OCI-LY3 (cell line): Measurements from ENCODE around the gene ZNF181.
A peak's percentile ranks its signal among the peaks of the same experiment; 100 is the strongest.
"Not testable (repeated sequence)": the region's sequence is repeated elsewhere in the genome, so short reads cannot be mapped to it uniquely, and the experiment has no call there.

Experiments used
- H2AFZ ChIP-seq: fragments of 200-600, 300-600 bp; shearing (Covaris generic); 2 replicates; pipeline ENCODE4 v1.6.0; 2014; ENCODE audit warnings: antibody characterized with exemption, low read depth, low read length
- H3K27ac ChIP-seq: fragments of 200-600, 300-600 bp; sonication (generic); 2 replicates; pipeline ENCODE4 v1.5.1; 2014; ENCODE audit warnings: mild to moderate bottlenecking, low read length, moderate library complexity, mixed read lengths
- H3K27me3 ChIP-seq: fragments of 200-600, 300-600 bp; sonication (generic); 2 replicates; pipeline ENCODE4 v1.6.1; 2014; ENCODE audit warnings: low read depth, low read length, mixed read lengths
- H3K36me3 ChIP-seq: fragments of 200-600, 300-600 bp; sonication (generic); replicated peaks from 2 replicates; pipeline ENCODE3; 2014; ENCODE audit warnings: low read depth, low read length, mixed read lengths
- H3K4me1 ChIP-seq: fragments of 300-600, 200-600 bp; sonication (generic); 2 replicates; pipeline ENCODE4 v1.6.1; 2014; ENCODE audit warnings: low read length, mixed read lengths
- H3K4me2 ChIP-seq: fragments of 200-600, 300-600 bp; sonication (generic); 2 replicates; pipeline ENCODE4 v1.6.1; 2014; ENCODE audit warnings: low read length, mixed read lengths
- H3K4me3 ChIP-seq: fragments of 300-600, 200-600 bp; sonication (generic); 2 replicates; pipeline ENCODE4 v1.5.1; 2014; ENCODE audit warnings: antibody characterized with exemption, mild to moderate bottlenecking, low read length, moderate library complexity
- H3K79me2 ChIP-seq: fragments of 300-600, 200-600 bp; shearing (Covaris generic); 2 replicates; pipeline ENCODE4 v1.6.1; 2014; ENCODE audit warnings: mild to moderate bottlenecking, low read length, mixed read lengths
- H3K9ac ChIP-seq: fragments of 300-600, 200-600 bp; shearing (Covaris generic); 2 replicates; pipeline ENCODE4 v1.6.0; 2014; ENCODE audit warnings: mild to moderate bottlenecking, low read length, moderate library complexity
- H3K9me3 ChIP-seq: fragments of 200-600, 300-600 bp; shearing (Covaris generic); 2 replicates; pipeline ENCODE4 v1.6.1; 2014; ENCODE audit warnings: low read length, mixed read lengths; ENCODE audit not compliant: insufficient read depth
- H4K20me1 ChIP-seq: fragments of 200-600, 300-600 bp; sonication (generic); 2 replicates; pipeline ENCODE4 v1.6.1; 2016; ENCODE audit warnings: low read length, mixed read lengths; ENCODE audit not compliant: insufficient read depth
- EZH2phosphoT487 ChIP-seq: fragments of 200-600 bp; shearing (Covaris generic); IDR thresholded peaks from 2 replicates; pipeline ENCODE4 v1.6.1; 2018; ENCODE audit warnings: antibody characterized with exemption, mixed run types, low read depth
- TF ChIP-seq, protein P1 (sequence below): fragments of 200-600, 300-600 bp; sonication (generic); IDR thresholded peaks from 2 replicates; pipeline ENCODE4 v1.5.1; 2014; ENCODE audit warnings: antibody characterized with exemption, low read length, low read depth

Gene ZNF181

DNA sequence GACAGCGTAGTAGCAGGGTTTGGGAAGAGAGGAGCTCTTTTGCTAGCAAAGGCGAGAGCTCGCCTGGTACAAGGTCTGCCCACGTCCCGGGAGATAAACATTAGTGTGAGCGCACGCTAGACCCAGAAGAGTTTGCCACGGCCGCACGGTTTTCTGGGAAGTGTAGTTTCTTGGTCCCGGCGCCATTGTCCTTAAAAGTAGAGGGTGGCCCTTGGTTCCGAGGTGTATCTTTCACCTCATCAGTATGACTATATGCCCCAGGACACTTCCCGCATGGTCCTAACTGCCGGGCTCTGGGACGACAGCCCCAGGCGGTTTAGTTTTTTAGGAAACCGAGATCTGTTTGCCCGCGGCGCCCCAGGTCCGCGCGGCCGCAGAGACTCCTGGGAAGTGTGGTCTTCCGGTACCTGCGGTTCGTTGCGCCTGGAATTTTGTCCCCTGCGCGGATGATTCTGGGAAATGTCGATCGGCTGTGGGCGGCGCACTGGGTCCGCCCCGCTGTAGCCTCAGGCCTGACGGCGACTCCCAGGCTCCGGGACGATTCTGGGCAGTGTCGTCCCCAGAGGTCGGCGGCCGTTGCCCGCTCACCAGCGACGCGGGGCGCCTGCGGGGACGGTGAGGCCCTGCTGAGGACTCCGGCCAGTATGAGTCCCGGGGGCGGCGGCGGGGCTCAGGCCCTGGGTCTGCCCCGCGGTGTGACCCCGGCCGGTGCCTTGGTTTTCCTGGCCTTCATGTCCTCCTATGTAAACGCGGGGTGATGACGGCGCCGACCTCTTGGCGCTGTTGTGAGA lies at the start of gene ZNF181:
ZNF181 (plus strand) TSS at position 498 of the 791 bp plus-strand sequence. CDS start 795 bp downstream, outside the sequence.
- Histone ChIP-seq H3K36me3 (peaks cover 10% of the 10 kb centered on the region), H3K9ac (peak within 1 kb of the TSS; percentile 69), H3K4me1 (0 out of 2 replicates have a peak, but pooled peaks cover 3% of the 10 kb centered on the region), H3K27me3 (no peaks in the 10 kb centered on the region), H3K4me3 (peak within 1 kb of the TSS; percentile 90), H4K20me1 (no peaks in the 10 kb centered on the region), H3K27ac (peak within 1 kb of the TSS; percentile 51), H3K9me3 (no peaks in the 10 kb centered on the region), H3K4me2 (peak within 1 kb of the TSS; percentile 81), H3K79me2 (no peaks in the 10 kb centered on the region), H2AFZ (peak within 1 kb of the TSS; percentile 98)
- TF ChIP-seq, protein P1, sequence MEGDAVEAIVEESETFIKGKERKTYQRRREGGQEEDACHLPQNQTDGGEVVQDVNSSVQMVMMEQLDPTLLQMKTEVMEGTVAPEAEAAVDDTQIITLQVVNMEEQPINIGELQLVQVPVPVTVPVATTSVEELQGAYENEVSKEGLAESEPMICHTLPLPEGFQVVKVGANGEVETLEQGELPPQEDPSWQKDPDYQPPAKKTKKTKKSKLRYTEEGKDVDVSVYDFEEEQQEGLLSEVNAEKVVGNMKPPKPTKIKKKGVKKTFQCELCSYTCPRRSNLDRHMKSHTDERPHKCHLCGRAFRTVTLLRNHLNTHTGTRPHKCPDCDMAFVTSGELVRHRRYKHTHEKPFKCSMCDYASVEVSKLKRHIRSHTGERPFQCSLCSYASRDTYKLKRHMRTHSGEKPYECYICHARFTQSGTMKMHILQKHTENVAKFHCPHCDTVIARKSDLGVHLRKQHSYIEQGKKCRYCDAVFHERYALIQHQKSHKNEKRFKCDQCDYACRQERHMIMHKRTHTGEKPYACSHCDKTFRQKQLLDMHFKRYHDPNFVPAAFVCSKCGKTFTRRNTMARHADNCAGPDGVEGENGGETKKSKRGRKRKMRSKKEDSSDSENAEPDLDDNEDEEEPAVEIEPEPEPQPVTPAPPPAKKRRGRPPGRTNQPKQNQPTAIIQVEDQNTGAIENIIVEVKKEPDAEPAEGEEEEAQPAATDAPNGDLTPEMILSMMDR: no peak
- no peak for TF ChIP-seq EZH2phosphoT487

DNA sequence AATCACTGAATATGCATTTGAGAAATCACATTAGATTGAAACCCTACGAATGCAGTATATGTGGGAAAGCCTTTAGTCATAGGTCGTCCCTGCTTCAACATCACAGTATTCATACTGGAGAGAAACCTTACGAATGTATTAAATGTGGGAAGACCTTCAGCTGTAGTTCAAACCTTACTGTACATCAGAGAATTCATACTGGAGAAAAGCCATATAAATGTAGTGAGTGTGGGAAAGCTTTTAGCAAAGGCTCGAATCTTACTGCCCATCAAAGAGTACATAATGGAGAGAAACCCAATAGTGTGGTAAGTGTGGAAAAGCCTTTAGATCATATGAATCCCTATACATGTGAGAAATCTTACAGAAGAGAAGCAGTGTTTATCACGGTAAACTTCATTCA lies 48.8 kb upstream of the ZNF181 start:
- H3K4me2 ChIP-seq, H4K20me1 ChIP-seq, H3K27me3 ChIP-seq, H3K9me3 ChIP-seq, H3K36me3 ChIP-seq, H2AFZ ChIP-seq, H3K4me3 ChIP-seq, H3K27ac ChIP-seq, H3K4me1 ChIP-seq, H3K9ac ChIP-seq, H3K79me2 ChIP-seq: not testable (repeated sequence)

GRCh38 chr19:34686455-34686854 lies 47.6 kb upstream of the ZNF181 start:
- 0 out of 2 replicates have a peak, but pooled peaks cover 4% of the 10 kb centered on the region for H3K27me3 ChIP-seq
- no peak overlapping the region for H3K9ac ChIP-seq
- H3K36me3 ChIP-seq: peaks cover 5% of the 10 kb centered on the region
- no peak overlapping the region for H3K27ac ChIP-seq
- TF ChIP-seq, protein P1: no peak
- H3K9me3 ChIP-seq: peaks cover 9% of the 10 kb centered on the region; the same call in 1 of the 2 replicates
- no peaks in the 10 kb centered on the region for H3K79me2 ChIP-seq
- no peak overlapping the region for H3K4me2 ChIP-seq
- H3K4me1 ChIP-seq: no peaks in the 10 kb centered on the region
- no peak overlapping the region for H3K4me3 ChIP-seq
- H4K20me1 ChIP-seq: no peaks in the 10 kb centered on the region
- H2AFZ ChIP-seq: no peak overlapping the region

GRCh38 chr19:34687348-34687747 lies 46.7 kb upstream of the ZNF181 start:
- no peak overlapping the region for H3K9ac ChIP-seq
- no peak overlapping the region for H2AFZ ChIP-seq
- H3K4me3 ChIP-seq: no peak overlapping the region
- no peaks in the 10 kb centered on the region for H3K4me1 ChIP-seq
- H3K9me3 ChIP-seq: peaks cover 9% of the 10 kb centered on the region; the same call in 1 of the 2 replicates
- H3K4me2 ChIP-seq: no peak overlapping the region
- H3K79me2 ChIP-seq: no peaks in the 10 kb centered on the region
- TF ChIP-seq, protein P1: no peak
- TF ChIP-seq EZH2phosphoT487: no peak
- H4K20me1 ChIP-seq: no peaks in the 10 kb centered on the region
- H3K36me3 ChIP-seq: peaks cover 5% of the 10 kb centered on the region
- H3K27ac ChIP-seq: no peak overlapping the region
- H3K27me3 ChIP-seq: 0 out of 2 replicates have a peak, but pooled peaks cover 4% of the 10 kb centered on the region
